Embryonic facial prominence (tissue), 1 donor: ENCODE results near the gene GALNT18.

Experiments
- DNase-seq: peaks from one replicate; pipeline ENCODE4 v3.0.0-alpha.2; 2016; ENCODE audit errors: extremely low spot score

GALNT18 gene

DNA sequence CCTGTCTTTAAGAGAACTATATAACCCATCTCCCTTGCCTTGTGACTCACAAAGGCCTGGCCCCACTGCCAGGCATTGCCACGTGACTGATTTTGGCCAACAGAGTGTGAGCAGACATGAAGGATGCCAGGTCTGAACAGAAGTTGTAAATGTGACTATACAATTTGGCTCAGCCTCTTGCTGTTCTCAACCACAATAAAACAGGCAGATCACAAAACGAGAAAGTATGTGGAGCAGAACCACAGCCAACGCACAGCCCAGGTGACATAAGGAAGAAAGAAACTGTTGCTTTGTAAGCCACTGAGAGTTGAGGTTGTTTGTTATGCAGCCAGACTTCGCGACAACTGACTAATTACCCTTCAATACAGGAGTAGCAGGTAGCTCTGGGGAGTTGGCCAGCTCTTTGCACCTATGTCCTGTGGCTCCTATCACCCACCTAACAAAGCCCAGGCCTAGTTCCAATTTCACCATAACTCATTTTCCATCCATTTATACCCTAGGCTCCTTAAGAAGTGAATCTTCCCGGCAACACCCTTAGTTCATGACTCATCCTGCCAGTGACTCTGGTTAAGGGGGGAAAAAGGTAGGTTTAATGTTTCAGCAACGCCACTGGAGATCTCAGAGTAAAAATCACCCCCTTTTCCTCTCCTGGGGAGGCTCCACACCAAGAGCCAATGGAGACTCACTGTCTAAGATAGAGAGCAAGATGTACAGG is 53.7 kb downstream of the GALNT18 start:
- DNase-seq: no peak

DNA sequence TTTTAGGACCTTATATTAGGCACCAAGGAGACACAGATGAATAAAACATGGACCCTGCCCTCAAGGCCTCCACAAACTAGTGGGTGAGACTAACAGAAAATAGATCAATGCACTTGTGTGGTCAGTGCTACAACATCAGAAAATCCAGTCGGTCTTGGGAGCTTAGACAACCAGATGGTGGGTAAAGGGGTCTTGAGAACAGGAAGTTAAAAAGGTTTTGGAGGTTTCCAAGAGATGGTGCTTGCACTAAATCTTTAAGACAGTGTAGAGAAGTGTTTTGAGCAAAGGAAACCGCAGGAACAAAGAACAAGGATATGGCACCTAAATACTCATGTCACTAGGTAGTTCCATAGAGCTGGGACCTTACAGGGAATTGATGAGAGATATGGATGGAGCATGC is 56.2 kb downstream of the GALNT18 start:
- DNase-seq: no peak

GRCh38 chr11:11563200-11563975 is 58.4 kb downstream of the GALNT18 start:
- DNase-seq: no peak

DNA sequence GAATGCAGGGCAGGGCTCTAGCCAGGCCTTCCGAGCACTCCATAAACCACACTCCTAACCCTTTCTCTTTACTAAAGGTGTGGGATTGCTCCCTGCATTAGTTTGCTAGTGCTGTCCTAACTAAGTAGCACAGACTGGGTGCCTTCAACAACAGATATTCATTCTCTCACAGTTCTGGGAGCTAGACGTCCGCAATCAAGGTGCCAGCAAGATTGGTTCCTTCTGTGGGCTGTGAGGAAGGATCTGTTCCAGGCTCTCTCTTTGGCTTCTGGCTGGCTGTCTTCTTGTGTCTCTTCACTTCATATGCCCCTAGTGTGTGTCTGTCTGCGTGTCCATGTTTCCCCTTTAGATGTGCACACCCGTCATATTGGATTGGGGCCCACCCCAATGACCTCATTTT is 59.8 kb downstream of the GALNT18 start:
- no peak for DNase-seq

GRCh38 chr11:11558826-11559225 is 63.0 kb downstream of the GALNT18 start:
- no peak for DNase-seq

DNA sequence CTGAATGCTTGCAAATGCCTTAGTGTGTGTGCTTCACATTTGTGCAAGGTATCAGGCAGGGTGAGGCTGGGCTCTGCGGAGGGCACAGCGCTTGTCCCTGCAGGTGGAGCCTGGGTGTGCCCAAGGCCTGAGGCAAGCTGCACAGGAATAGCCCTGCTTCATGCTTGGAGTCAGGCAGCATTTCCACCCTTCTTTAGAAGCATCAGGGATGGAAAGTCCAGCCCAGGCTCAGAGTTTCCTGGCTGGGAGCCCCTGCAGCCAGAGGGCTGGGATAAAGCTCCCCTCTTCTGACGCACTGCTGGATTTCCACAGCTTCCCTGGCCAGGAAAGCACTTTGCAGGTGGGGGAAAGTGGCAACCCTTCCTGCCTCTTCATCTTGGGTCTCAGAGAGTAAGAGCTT is 63.4 kb downstream of the GALNT18 start:
- no peak for DNase-seq

DNA sequence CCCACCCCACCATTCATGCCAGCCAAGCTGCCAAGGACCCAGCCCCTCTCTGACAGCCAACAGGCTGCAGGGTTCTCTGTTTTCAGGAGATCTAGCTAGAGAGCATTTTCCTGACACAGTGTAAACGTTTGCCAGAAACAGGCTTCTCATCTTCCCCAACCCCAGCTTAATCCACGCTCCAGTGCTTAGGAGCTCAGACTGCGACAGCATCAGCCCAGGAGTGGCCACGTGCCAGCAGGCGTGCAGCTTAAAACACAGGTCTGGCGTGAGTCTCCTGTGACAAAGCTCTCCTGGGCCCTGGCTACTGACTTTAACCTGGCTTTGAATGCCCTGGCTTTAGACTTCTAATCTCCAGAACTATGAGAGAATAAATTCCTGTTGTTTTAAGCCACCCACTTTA is 66.6 kb downstream of the GALNT18 start:
- DNase-seq: peak; percentile 13

- DNase-seq: no peak
These were observed 68.2 kb downstream of the GALNT18 start for GRCh38 chr11:11553573-11553972.

DNA sequence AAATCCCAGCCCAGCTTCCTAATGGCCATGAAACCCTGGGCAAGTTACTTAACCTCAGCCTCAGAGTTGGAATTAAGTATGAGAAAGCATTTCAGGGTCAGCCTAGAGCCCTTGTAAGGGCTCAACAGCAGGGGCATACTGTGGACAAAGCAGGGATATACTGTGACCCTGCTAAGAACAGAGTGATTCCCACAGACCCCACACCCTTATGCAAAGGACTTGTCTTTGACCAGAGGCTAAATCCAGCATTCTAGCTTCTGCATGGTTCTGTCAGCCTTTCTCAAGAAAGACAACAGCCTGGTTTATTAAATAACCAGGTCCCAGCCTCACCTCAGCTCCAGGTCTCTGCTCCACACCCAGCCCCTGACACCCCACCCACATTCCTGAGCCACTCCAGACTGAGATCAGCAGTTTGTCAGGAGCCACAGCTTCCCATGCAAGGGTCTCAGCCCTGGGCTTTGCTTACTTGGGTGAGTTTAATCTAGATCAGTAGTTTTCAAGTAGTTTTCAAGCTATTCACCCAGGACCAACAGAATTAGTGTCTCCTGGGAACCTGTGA is 69.2 kb downstream of the GALNT18 start:
- DNase-seq: no peak

- DNase-seq: no peak
These were observed 71.3 kb downstream of the GALNT18 start for GRCh38 chr11:11550534-11550933.

- DNase-seq: no peak
These were observed 76.2 kb downstream of the GALNT18 start for GRCh38 chr11:11545285-11546275.

DNA sequence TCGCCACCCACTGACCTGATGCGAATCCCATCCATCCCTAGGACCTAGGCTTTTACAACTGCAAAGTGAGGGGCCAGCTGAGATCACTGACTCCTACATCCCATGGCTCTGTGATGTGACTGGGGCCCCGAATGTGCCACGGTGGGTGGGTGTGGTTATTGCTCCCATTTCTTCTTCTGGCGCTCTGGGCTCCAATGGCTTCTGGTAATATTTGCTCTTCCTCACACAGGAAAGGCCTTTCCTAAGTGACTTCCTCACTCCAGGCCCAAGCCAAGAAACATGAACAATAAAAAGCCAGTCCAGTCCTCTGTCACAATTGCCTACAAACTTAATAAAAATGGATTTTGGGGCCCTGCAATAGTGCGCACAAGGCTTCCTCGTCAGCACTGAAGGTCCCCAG is 78.1 kb downstream of the GALNT18 start:
- DNase-seq: no peak

- DNase-seq: no peak
These were observed 81.6 kb downstream of the GALNT18 start for GRCh38 chr11:11540157-11540556.

DNA sequence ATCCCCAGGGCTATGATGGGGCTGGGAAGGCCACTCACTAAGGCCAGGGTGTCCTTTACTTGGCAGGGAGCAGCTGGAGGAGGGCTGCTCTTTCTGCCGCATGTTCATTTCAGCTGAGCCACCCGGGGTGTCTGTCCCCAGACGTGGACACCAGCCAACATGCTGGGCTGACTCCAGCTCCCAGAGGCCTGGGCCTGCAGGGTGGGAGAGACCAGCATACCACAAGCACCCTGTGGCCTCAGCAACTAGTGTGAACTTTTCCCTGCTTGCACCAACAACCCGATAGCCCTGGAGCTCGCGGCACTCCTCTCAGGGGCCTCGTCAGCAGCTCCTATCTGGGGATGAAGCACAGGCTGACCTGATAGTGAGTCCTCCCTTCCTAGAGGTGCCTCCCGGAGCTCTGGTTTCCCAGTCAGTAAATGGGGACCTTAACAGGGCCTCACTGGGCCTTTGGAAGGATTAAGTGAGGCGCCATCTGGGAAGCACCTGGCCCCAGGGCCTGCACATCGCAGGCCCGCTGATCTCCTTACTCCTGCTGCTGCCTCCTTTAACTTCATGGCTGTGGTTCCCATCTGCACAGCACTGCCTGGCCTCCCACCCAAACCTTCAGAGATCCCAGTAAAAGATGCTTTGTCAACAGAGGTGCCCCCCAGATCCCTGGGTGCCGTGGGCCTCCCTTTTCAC is 83.4 kb downstream of the GALNT18 start:
- no peak for DNase-seq

DNA sequence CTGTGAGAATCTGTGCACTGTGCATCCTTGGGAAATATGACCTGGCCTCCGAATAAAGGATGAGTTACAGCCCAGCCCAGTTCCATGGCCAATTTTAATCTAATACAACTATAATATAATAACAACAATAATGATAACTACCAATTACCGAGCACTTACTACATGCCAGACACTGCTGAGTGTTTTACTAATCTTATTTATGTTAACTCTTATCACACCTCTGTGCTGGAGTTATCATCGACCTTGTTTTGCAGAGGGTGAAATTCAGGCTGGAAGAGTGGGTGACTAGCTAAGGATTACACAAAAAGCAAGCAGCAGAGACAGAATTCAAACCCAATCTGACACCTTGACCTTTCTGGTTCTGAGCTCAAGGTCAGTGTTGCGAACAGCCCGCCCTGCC is 83.9 kb downstream of the GALNT18 start:
- DNase-seq: no peak

GRCh38 chr11:11537372-11537771 is 84.4 kb downstream of the GALNT18 start:
- no peak for DNase-seq

GRCh38 chr11:11536650-11537049 is 85.2 kb downstream of the GALNT18 start:
- no peak for DNase-seq

DNA sequence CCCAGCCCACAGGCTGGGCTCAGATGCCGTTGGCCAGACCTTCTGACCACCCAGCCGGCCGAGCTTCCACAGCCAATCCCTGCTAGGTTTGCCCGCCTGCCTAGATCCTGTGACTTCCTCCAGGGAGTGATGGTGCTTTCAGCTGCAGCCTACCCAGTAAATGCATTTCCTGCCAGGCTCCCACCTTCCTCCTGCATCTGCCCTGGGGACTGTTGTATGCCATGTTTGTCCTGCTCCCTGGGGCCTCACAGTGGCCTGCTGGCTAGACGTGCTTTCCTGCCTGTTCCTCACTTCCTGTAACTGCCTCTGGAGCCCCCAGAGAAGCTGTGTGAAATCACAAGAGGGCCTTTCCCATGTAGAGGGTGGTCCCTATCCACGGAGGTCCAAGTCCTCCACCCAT is 86.2 kb downstream of the GALNT18 start:
- no peak for DNase-seq

DNA sequence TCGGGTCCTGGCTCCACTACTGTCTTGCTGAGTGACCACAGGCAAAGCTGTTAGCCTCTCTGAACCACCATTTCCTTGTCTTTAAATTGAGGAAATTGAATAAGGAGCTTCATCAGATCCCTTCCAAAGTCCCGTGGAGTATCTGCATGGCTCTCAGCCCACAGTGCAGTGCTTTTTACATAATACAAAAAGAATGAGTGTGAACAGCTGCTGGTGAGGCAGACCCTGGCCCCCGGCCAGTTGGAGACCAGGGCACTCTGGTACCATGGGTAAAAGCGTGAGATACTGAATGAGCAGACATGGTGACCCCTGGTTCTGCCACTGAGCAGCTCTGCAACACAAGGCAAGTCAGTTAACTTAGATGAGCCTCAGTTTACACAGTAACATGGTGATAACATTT is 86.8 kb downstream of the GALNT18 start:
- DNase-seq: no peak

DNA sequence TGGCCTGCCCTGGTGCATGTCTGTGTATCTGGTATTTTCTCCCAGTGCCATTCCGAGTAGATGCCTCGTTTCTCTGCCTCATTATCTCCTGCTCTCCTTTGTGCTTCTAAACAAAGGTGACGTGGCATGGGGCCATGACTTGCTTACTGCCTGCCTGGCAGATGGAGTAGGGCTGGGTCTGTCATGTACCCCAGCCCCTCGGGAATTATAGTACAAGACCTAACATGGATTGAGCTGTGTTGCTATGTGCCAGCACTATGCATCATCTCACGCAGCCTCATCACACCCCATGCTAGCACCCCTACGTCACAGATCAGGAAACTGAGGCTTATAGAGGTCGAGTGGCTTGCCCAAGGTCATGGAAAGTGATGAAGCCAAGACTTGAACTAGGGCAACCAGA is 88.1 kb downstream of the GALNT18 start:
- no peak for DNase-seq

DNA sequence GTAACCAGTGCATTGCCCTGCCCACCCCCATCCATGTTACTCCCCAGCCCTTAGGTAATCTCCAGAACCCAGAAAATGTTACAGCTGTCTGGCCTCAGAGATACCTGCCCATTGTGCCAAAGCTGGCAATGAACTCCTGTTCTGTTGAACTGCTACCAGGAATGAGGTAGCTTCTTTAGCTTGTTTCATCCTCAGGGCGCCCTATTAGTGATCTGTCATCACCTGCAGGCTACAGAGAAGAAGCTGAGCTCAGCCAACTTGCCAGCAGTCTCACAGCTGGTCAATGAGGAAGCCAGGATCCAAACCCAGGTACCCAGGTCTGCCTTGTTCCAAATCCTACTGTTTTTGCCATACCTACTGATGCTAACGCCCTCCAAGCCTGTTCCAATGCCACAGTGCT is 88.7 kb downstream of the GALNT18 start:
- DNase-seq: no peak
